GM18505 (cell line): ENCODE measurements around the gene CPOX.

Experiments
- ATAC-seq: cut with Tn5 transposase; IDR thresholded peaks from one replicate; pipeline ENCODE4 v1.9.1; 2021; ENCODE audit not compliant: unreplicated experiment
- POLR2A ChIP-seq: IDR thresholded peaks from 4 replicates; pipeline ENCODE4 v1.6.1; 2011; ENCODE audit warnings: borderline replicate concordance; ENCODE audit not compliant: insufficient read depth, insufficient read length; ENCODE audit errors: extremely low read depth

Gene CPOX

GRCh38 chr3:98530676-98531075 is 62.7 kb downstream of the CPOX start:
- no peak for TF ChIP-seq POLR2A
- no peak for ATAC-seq

- TF ChIP-seq POLR2A: peak; percentile 14
- no peak for ATAC-seq
Measured at GRCh38 chr3:98529856-98530459, 63.5 kb downstream of the CPOX start.
